IMR-90 (cell line): ENCODE measurements around the gene CTRL. TPM values are rescaled to one million over a fixed set of nuclear protein-coding genes. Genes with fewer than 3 reads are reported as not detected.

Source experiments
- ATAC-seq: fragments of 200-7000 bp; cut with Tn5 transposase; 2 replicates; pipeline ENCODE4 v1.9.1; 2020; ENCODE audit warnings: low read depth, mild to moderate bottlenecking, moderate library complexity
- BruUV-seq: library from RNA; stranded (reverse); fragments of 400-500 nt; replicated peaks from 2 replicates; lab custom pipeline; 2021; lab: Mats Ljungman, UMichigan
- CTCF ChIA-PET: fragments of 300-600 bp; formaldehyde crosslinking; extraction: SDS; loops from one replicate; lab custom pipeline; 2021; ENCODE audit warnings: antibody characterized with exemption; lab: Yijun Ruan, JAX
- POLR2A ChIA-PET: fragments of 300-600 bp; sonication (Branson Sonifier 250); formaldehyde crosslinking; loops from one replicate; lab custom pipeline; 2022; ENCODE audit warnings: antibody characterized with exemption; ENCODE audit not compliant: unreplicated experiment; lab: Charles Lee
- DNase-seq: peaks from one replicate; pipeline ENCODE4 v3.0.0; 2013
- H2AFZ ChIP-seq: replicated peaks from 2 replicates; pipeline ENCODE3; 2013; ENCODE audit warnings: low read length, mild to moderate bottlenecking; ENCODE audit not compliant: poor library complexity
- H2AK5ac ChIP-seq: 2 replicates; pipeline ENCODE4 v1.6.1; 2013; ENCODE audit warnings: low read depth, low read length, inconsistent platforms
- H2AK9ac ChIP-seq: replicated peaks from 2 replicates; pipeline ENCODE3; 2013; ENCODE audit warnings: mild to moderate bottlenecking, low read depth, low read length, moderate library complexity; ENCODE audit not compliant: poor library complexity
- H2BK120ac ChIP-seq: 2 replicates; pipeline ENCODE4 v1.6.1; 2013; ENCODE audit warnings: low read depth, low read length, inconsistent platforms
- H2BK15ac ChIP-seq: 3 replicates; pipeline ENCODE4 v1.6.1; 2013; ENCODE audit warnings: low read depth, low read length, inconsistent platforms
- H2BK20ac ChIP-seq: 2 replicates; pipeline ENCODE4 v1.6.1; 2013; ENCODE audit warnings: low read depth, mild to moderate bottlenecking, inconsistent platforms, low read length, moderate library complexity
- H2BK5ac ChIP-seq: 2 replicates; pipeline ENCODE4 v1.6.1; 2013; ENCODE audit warnings: mild to moderate bottlenecking, low read depth, low read length, inconsistent platforms; ENCODE audit not compliant: poor library complexity, severe bottlenecking
- H3K14ac ChIP-seq: replicated peaks from 2 replicates; pipeline ENCODE4 v1.6.1; 2013; ENCODE audit warnings: low read depth, low read length, inconsistent platforms
- H3K18ac ChIP-seq: 2 replicates; pipeline ENCODE4 v1.6.1; 2013; ENCODE audit warnings: low read depth, low read length, control low read depth
- H3K23ac ChIP-seq: 2 replicates; pipeline ENCODE4 v1.6.1; 2013; ENCODE audit warnings: low read depth, low read length, inconsistent platforms
- H3K27ac ChIP-seq: 2 replicates; pipeline ENCODE4 v1.5.1; 2013; ENCODE audit warnings: mild to moderate bottlenecking, control low read depth, low read length; ENCODE audit not compliant: insufficient read depth
- H3K27me3 ChIP-seq: 2 replicates; pipeline ENCODE4 v1.6.1; 2013; ENCODE audit warnings: low read length; ENCODE audit not compliant: control insufficient read depth, insufficient read depth
- H3K36me3 ChIP-seq: 2 replicates; pipeline ENCODE4 v1.6.1; 2013; ENCODE audit warnings: low read length, mixed read lengths; ENCODE audit not compliant: control insufficient read depth, insufficient read depth
- H3K4ac ChIP-seq: 2 replicates; pipeline ENCODE4 v1.6.1; 2013; ENCODE audit warnings: low read depth, low read length, inconsistent platforms
- H3K4me1 ChIP-seq: 2 replicates; pipeline ENCODE4 v1.6.1; 2013; ENCODE audit warnings: low read length, mixed read lengths; ENCODE audit not compliant: control insufficient read depth, insufficient read depth
- H3K4me2 ChIP-seq: 2 replicates; pipeline ENCODE4 v1.6.1; 2013; ENCODE audit warnings: low read depth, mild to moderate bottlenecking, control low read depth, low read length, moderate library complexity
- H3K4me3 ChIP-seq: 2 replicates; pipeline ENCODE4 v1.5.1; 2013; ENCODE audit warnings: low read depth, mild to moderate bottlenecking, control low read depth, low read length, moderate library complexity; ENCODE audit not compliant: insufficient read depth
- H3K56ac ChIP-seq: 2 replicates; pipeline ENCODE4 v1.6.1; 2013; ENCODE audit warnings: low read length, inconsistent platforms; ENCODE audit not compliant: insufficient read depth; ENCODE audit errors: extremely low read depth
- H3K79me1 ChIP-seq, 2 experiments: 2 replicates each; pipeline ENCODE4 v1.6.1; 2013; ENCODE audit warnings: low read length in 2 of 2, inconsistent platforms in 1 of 2, low read depth in 1 of 2
- H3K9ac ChIP-seq: 2 replicates; pipeline ENCODE4 v1.6.1; 2013; ENCODE audit warnings: low read depth, low read length, control low read depth
- H3K9me1 ChIP-seq: 2 replicates; pipeline ENCODE4 v1.6.1; 2013; ENCODE audit warnings: low read length, inconsistent platforms; ENCODE audit not compliant: insufficient read depth
- H3K9me3 ChIP-seq: 2 replicates; pipeline ENCODE4 v1.6.1; 2013; ENCODE audit warnings: low read length; ENCODE audit not compliant: control insufficient read depth, insufficient read depth
- H4K20me1 ChIP-seq: 2 replicates; pipeline ENCODE4 v1.6.1; 2013; ENCODE audit warnings: low read length, inconsistent platforms; ENCODE audit not compliant: insufficient read depth
- H4K5ac ChIP-seq: 2 replicates; pipeline ENCODE4 v1.6.1; 2013; ENCODE audit warnings: mild to moderate bottlenecking, low read depth, low read length, control low read depth
- H4K8ac ChIP-seq, 2 experiments: 2 replicates each; pipeline ENCODE4 v1.6.1; 2013; ENCODE audit warnings: low read depth in 2 of 2, low read length in 2 of 2, control low read depth in 1 of 2, inconsistent platforms in 1 of 2
- H4K91ac ChIP-seq: 2 replicates; pipeline ENCODE4 v1.6.1; 2013; ENCODE audit warnings: low read depth, low read length, inconsistent platforms; ENCODE audit not compliant: insufficient read depth
- BHLHE40 ChIP-seq: fragments of 150-350 bp; IDR thresholded peaks from 2 replicates; pipeline ENCODE4 v1.6.1; 2016; ENCODE audit warnings: mild to moderate bottlenecking, low read depth, low read length
- CEBPB ChIP-seq: IDR thresholded peaks from 2 replicates; pipeline ENCODE4 v1.6.1; 2012; ENCODE audit warnings: low read depth, low read length, improper control_type of control experiment
- CHD1 ChIP-seq: IDR thresholded peaks from 2 replicates; pipeline ENCODE4 v1.6.1; 2012; ENCODE audit warnings: low read depth, low read length, improper control_type of control experiment
- CTCF ChIP-seq: conservative IDR thresholded peaks from 2 replicates; pipeline ENCODE4 v1.5.1; 2012; ENCODE audit warnings: mild to moderate bottlenecking, low read depth, low read length, improper control_type of control experiment
- ELK1 ChIP-seq: fragments of 150-350 bp; IDR thresholded peaks from 2 replicates; pipeline ENCODE4 v1.6.1; 2016; ENCODE audit warnings: low read depth, mild to moderate bottlenecking, low read length, moderate library complexity, borderline replicate concordance
- FOS ChIP-seq: fragments of 150-350 bp; IDR thresholded peaks from 2 replicates; pipeline ENCODE4 v1.6.1; 2016; ENCODE audit warnings: low read depth, low read length
- MAFK ChIP-seq: IDR thresholded peaks from 2 replicates; pipeline ENCODE4 v1.6.1; 2012; ENCODE audit warnings: low read depth, low read length, improper control_type of control experiment
- MAZ ChIP-seq: IDR thresholded peaks from 2 replicates; pipeline ENCODE4 v1.6.1; 2012; ENCODE audit warnings: low read depth, mild to moderate bottlenecking, low read length, improper control_type of control experiment, moderate library complexity, borderline replicate concordance
- MXI1 ChIP-seq: IDR thresholded peaks from 2 replicates; pipeline ENCODE4 v1.6.1; 2012; ENCODE audit warnings: low read depth, mild to moderate bottlenecking, low read length, moderate library complexity, borderline replicate concordance
- NFE2L2 ChIP-seq: fragments of 150-350 bp; IDR thresholded peaks from 2 replicates; pipeline ENCODE4 v1.6.1; 2016; ENCODE audit warnings: low read depth, mild to moderate bottlenecking, low read length
- POLR2A ChIP-seq: IDR thresholded peaks from 2 replicates; pipeline ENCODE4 v1.6.1; 2012; ENCODE audit warnings: mild to moderate bottlenecking, low read depth, low read length
- RAD21 ChIP-seq: IDR thresholded peaks from 2 replicates; pipeline ENCODE4 v1.6.1; 2012; ENCODE audit warnings: low read length, improper control_type of control experiment
- RCOR1 ChIP-seq: IDR thresholded peaks from 2 replicates; pipeline ENCODE4 v1.6.1; 2012; ENCODE audit warnings: mild to moderate bottlenecking, low read length, improper control_type of control experiment; ENCODE audit not compliant: insufficient replicate concordance
- RFX5 ChIP-seq: IDR thresholded peaks from 2 replicates; pipeline ENCODE4 v1.8.0; 2012; ENCODE audit warnings: low read depth, mild to moderate bottlenecking, low read length, moderate library complexity
- SMC3 ChIP-seq: fragments of 150-350 bp; IDR thresholded peaks from 2 replicates; pipeline ENCODE4 v1.6.1; 2016; ENCODE audit warnings: low read depth, mild to moderate bottlenecking, antibody characterized with exemption, low read length, moderate library complexity
- USF2 ChIP-seq: fragments of 150-350 bp; IDR thresholded peaks from 2 replicates; pipeline ENCODE4 v1.6.1; 2017; ENCODE audit warnings: mild to moderate bottlenecking, antibody characterized with exemption, low read length, low read depth
- whole genome bisulfite sequencing, 2 experiments: methylation state at CpG; one replicate each; pipeline versions ENCODE4 v1.1.5 to v1.1.7; 2013; ENCODE audit warnings: missing lambda C conversion rate in 2 of 2; ENCODE audit not compliant: insufficient read length in 1 of 2; ENCODE audit errors: extremely low coverage in 2 of 2; 5-methylcytosine and 5-hydroxymethylcytosine counted together
- dilution Hi-C: fragments of 300-500 bp; cut with HindIII; formaldehyde crosslinking; loops from one replicate; pipeline ENCODE4 v1.14.3; 2018; ENCODE audit warnings: low sequenced_read_pairs; ENCODE audit not compliant: unreplicated experiment
- in situ Hi-C: fragments of 300-500 bp; cut with MboI; formaldehyde crosslinking; loops from 3 replicates; pipeline ENCODE4 v1.14.3; 2019; ENCODE audit warnings: low sequenced_read_pairs, inconsistent platforms, mixed read lengths
- intact Hi-C: fragments of 100-400 bp; cut with micrococcal nuclease; formaldehyde crosslinking; loops from 2 replicates; pipeline ENCODE4 v1.10.0; 2022
- polyA plus RNA-seq, 3 experiments: library from polyadenylated mRNA; depleted of rRNA; stranded (reverse); fragments of >200 nt; gene quantifications; 2 replicates each; pipeline ENCODE4 v1.2.3, GENCODE V29; 2012; ENCODE audit warnings: low replicate concordance in 1 of 3
- total RNA-seq: library from RNA; depleted of rRNA; stranded (reverse); fragments of >200 nt; gene quantifications from 2 replicates; pipeline ENCODE4 v1.2.3, GENCODE V29; 2012

CTRL gene
- total and polyA plus RNA-seq, 2 of the 4 experiments (the other 2 are of a cell fraction), result 0.18 to 1.1 TPM

- in situ Hi-C loops (no loop called here), intact Hi-C loops (no loop called here)
- CTCF ChIA-PET, result interaction anchor here (1.3 kb wide), 1 partner anchor 69 kb away, joined by 3 read pairs; no protein-coding TSS in a partner anchor
Observed at GRCh38 chr16:67885976-67886375, 45.7 kb downstream of the CTRL start.

More at GRCh38 chr16:67885976-67886375, 45.7 kb downstream of the CTRL start:
- H3K79me1 ChIP-seq, result peaks cover 0 to 5% of the 10 kb centered on the region in 2 experiments; a peak in 2 of 4 replicates
- H3K27me3 ChIP-seq, result no peaks in the 10 kb centered on the region
- no peak for ATAC-seq
- no peak overlapping the region for H3K14ac ChIP-seq
- no peak overlapping the region for H2AFZ ChIP-seq
- dilution Hi-C loops, result no loop called here
- no peak overlapping the region for H3K4me3 ChIP-seq
- WGBS, 2 experiments, result 92% methylated on average over 11 of the region's 19 CpGs; no CpG with 5 or more reads in 1 of the 2 experiments
- H3K4ac ChIP-seq, result no peak overlapping the region
- H3K9ac ChIP-seq, result no peak overlapping the region
- H4K20me1 ChIP-seq, result peaks cover 32% of the 10 kb centered on the region
- H4K5ac ChIP-seq, result no peak overlapping the region
- H3K18ac ChIP-seq, result no peak overlapping the region
- no peak overlapping the region for H3K56ac ChIP-seq
- no TSS peak for BruUV-seq
- no peak overlapping the region for H2AK5ac ChIP-seq
- no peak overlapping the region for H4K8ac ChIP-seq
- no peak for TF ChIP-seq SMC3
- TF ChIP-seq FOS, result no peak
- no peak for TF ChIP-seq CEBPB
- TF ChIP-seq CHD1, result no peak
- TF ChIP-seq RAD21, result no peak
- TF ChIP-seq MXI1, result no peak
- no peak for TF ChIP-seq ELK1
- no peak for TF ChIP-seq RCOR1
- no peak for TF ChIP-seq MAZ
- TF ChIP-seq MAFK, result no peak
- TF ChIP-seq RFX5, result no peak
- TF ChIP-seq POLR2A, result no peak
- TF ChIP-seq CTCF, result no peak
- TF ChIP-seq BHLHE40, result no peak
- TF ChIP-seq NFE2L2, result no peak
- no peak for TF ChIP-seq USF2
- no peak overlapping the region for H2AK9ac ChIP-seq
- no peaks in the 10 kb centered on the region for H3K9me3 ChIP-seq
- no peaks in the 10 kb centered on the region for H3K9me1 ChIP-seq
- no peak overlapping the region for H2BK120ac ChIP-seq
- no peak overlapping the region for H2BK15ac ChIP-seq
- H3K27ac ChIP-seq, result no peak overlapping the region
- H3K4me2 ChIP-seq, result no peak overlapping the region
- no peak overlapping the region for H2BK20ac ChIP-seq
- no peak overlapping the region for H2BK5ac ChIP-seq
- H3K4me1 ChIP-seq, result peaks cover 4% of the 10 kb centered on the region; the same call in 1 of the 2 replicates
- no peak overlapping the region for H4K91ac ChIP-seq
- POLR2A ChIA-PET, result no interaction called here
- peaks cover 34% of the 10 kb centered on the region for H3K36me3 ChIP-seq
- H3K23ac ChIP-seq, result no peak overlapping the region
- no peak for DNase-seq
